Peyer's patch (tissue), 4 donors: ENCODE data around the gene SMTN. TPM values are rescaled to one million over a fixed set of nuclear protein-coding genes. Genes with fewer than 3 reads are reported as not detected.

ENCODE experiments used
- DNase-seq, 3 donors: peaks; one replicate each; pipeline ENCODE4 v3.0.0-alpha.2; 2017 to 2019
- H3K27ac ChIP-seq, 4 donors: fragments of 200-600 bp; sonication (generic); one replicate each; pipeline ENCODE4 v1.5.1; 2016 to 2019
- H3K27me3 ChIP-seq, 2 donors: fragments of 200-600 bp; sonication (generic); one replicate each; pipeline ENCODE4 v1.5.1; 2019
- H3K36me3 ChIP-seq, 3 donors: fragments of 200-600 bp; sonication (generic); one replicate each; pipeline ENCODE4 v1.5.1; 2016 to 2019
- H3K4me1 ChIP-seq, 4 donors: fragments of 200-600 bp; sonication (generic); one replicate each; pipeline ENCODE4 v1.5.1; 2016 to 2019
- H3K4me3 ChIP-seq, 4 donors: fragments of 200-600 bp; sonication (generic); 1 replicate in 3 of 4; 2 replicates in 1 of 4; pipeline ENCODE4 v1.5.1; 2016 to 2019; ENCODE audit warnings: mild to moderate bottlenecking in 1 of 4
- H3K9me3 ChIP-seq, 4 donors: fragments of 200-600 bp; sonication (generic); one replicate each; pipeline ENCODE4 v1.5.1; 2016 to 2019; ENCODE audit warnings: mild to moderate bottlenecking in 1 of 4
- CTCF ChIP-seq, 6 experiments: fragments of 450-650 bp in 4 of 6; fragments of 200-600 bp in 2 of 6; sonication (generic) in 1 of 6; IDR thresholded peaks; one replicate each; pipeline ENCODE4 v1.5.1; 2017 to 2019; ENCODE audit warnings: antibody characterized with exemption in 6 of 6, mild to moderate bottlenecking in 3 of 6, moderate library complexity in 1 of 6
- POLR2A ChIP-seq, 2 donors: fragments of 450-650 bp; IDR thresholded peaks; one replicate each; pipeline ENCODE4 v1.5.1; 2017; ENCODE audit warnings: antibody characterized with exemption in 2 of 2, mild to moderate bottlenecking in 2 of 2, moderate library complexity in 2 of 2
- total RNA-seq, 4 donors: library from RNA; depleted of rRNA; stranded (reverse); fragments of >200 nt; gene quantifications; one replicate each; pipeline ENCODE4 v1.1.0, GENCODE V29; 2016

SMTN gene
- total RNA-seq, 4 donors from 2014 or later: 23.1 to 124 (median 75.9) TPM

GRCh38 chr22:31142285-31142684 lies 61.2 kb downstream of the SMTN start:
- no peaks in the 10 kb centered on the region for H3K4me1 ChIP-seq
- H3K27ac ChIP-seq: no peak overlapping the region
- no peaks in the 10 kb centered on the region for H3K36me3 ChIP-seq
- DNase-seq: no peak
- TF ChIP-seq CTCF (IDR thresholded peaks at IDR 0.05) (no peak), POLR2A (IDR thresholded peaks at IDR 0.05) (no peak)
- no peaks in the 10 kb centered on the region for H3K27me3 ChIP-seq
- H3K4me3 ChIP-seq: no peak overlapping the region
- no peaks in the 10 kb centered on the region for H3K9me3 ChIP-seq

GRCh38 chr22:31143038-31143437 lies 61.9 kb downstream of the SMTN start:
- Histone ChIP-seq H3K4me3 (no peak overlapping the region), H3K27me3 (no peaks in the 10 kb centered on the region)

DNA sequence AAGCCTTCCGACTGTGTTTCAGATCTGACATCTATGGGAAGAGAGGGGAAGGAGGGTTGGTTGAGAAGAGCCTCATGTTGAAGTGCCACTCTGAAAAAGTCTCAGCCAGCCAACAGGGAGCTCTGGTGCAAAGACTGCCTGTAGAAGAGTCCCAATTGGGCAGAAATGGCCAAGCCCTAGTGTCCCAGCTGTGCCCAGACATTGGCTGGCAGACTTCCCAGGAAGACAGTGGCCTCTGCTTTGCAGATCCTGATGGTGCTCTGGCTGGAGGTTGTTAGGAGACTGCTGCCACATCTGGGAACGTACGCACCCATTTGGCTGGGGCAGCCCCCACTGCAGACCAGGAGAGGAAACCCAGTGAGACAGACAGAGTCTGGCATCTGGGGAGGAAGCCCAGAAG lies 62.4 kb downstream of the SMTN start:
- DNase-seq: no peak
- Histone ChIP-seq H3K36me3 (no peaks in the 10 kb centered on the region), H3K27ac (no peak overlapping the region), H3K4me3 (no peak overlapping the region), H3K9me3 (no peaks in the 10 kb centered on the region), H3K27me3 (no peaks in the 10 kb centered on the region), H3K4me1 (peaks cover 0 to 2% (median 0%) of the 10 kb centered on the region in 4 donors)
- TF ChIP-seq CTCF (IDR thresholded peaks at IDR 0.05) (no peak), POLR2A (IDR thresholded peaks at IDR 0.05) (no peak)

More at GRCh38 chr22:31143038-31143437, 61.9 kb downstream of the SMTN start:
- no peak for DNase-seq
- Histone ChIP-seq H3K36me3 (no peaks in the 10 kb centered on the region), H3K4me1 (no peaks in the 10 kb centered on the region), H3K27ac (no peak overlapping the region), H3K9me3 (no peaks in the 10 kb centered on the region)
- TF ChIP-seq CTCF (IDR thresholded peaks at IDR 0.05) (no peak), POLR2A (IDR thresholded peaks at IDR 0.05) (no peak)

- Histone ChIP-seq H3K36me3 (no peaks in the 10 kb centered on the region), H3K27ac (no peak overlapping the region), H3K4me3 (no peak overlapping the region), H3K4me1 (peaks cover 0 to 8% (median 0%) of the 10 kb centered on the region in 4 donors), H3K27me3 (no peaks in the 10 kb centered on the region), H3K9me3 (no peaks in the 10 kb centered on the region)
- DNase-seq: peak in 1 of 3 donors; percentile 68
- no peak for TF ChIP-seq CTCF (IDR thresholded peaks at IDR 0.05)
- no peak for TF ChIP-seq POLR2A (IDR thresholded peaks at IDR 0.05)
Measured at GRCh38 chr22:31144223-31144622, 63.1 kb downstream of the SMTN start.

- DNase-seq: no peak
- no peak for TF ChIP-seq POLR2A (IDR thresholded peaks at IDR 0.05)
- no peak for TF ChIP-seq CTCF (IDR thresholded peaks at IDR 0.05)
- peaks cover 0 to 8% (median 0%) of the 10 kb centered on the region in 4 donors for H3K4me1 ChIP-seq
- no peaks in the 10 kb centered on the region for H3K9me3 ChIP-seq
- no peaks in the 10 kb centered on the region for H3K36me3 ChIP-seq
- no peaks in the 10 kb centered on the region for H3K27me3 ChIP-seq
- H3K27ac ChIP-seq: peak overlapping the region in 3 of 4 donors; percentile 25 to 41 (median 36)
- H3K4me3 ChIP-seq: no peak overlapping the region
Measured at GRCh38 chr22:31148488-31148887, 67.4 kb downstream of the SMTN start.
